DND-41 (cell line): Measurements from ENCODE around the gene TMEM184B.

Source experiments
- ATAC-seq: fragments of 200-7000 bp; cut with Tn5 transposase; 3 replicates; pipeline ENCODE4 v1.9.1; 2021; ENCODE audit warnings: low read depth; ENCODE audit not compliant: insufficient read depth
- DNase-seq: peaks from one replicate; pipeline ENCODE4 v3.0.0-alpha.2; 2020
- H2AFZ ChIP-seq: 2 replicates; pipeline ENCODE4 v1.6.0; 2012; ENCODE audit warnings: low read depth, low read length
- H3K27ac ChIP-seq: 2 replicates; pipeline ENCODE4 v1.5.1; 2012; ENCODE audit warnings: low read length, inconsistent platforms
- H3K27me3 ChIP-seq: fragments of 200-600 bp; sonication (generic); 2 replicates; pipeline ENCODE4 v1.6.0; 2012; ENCODE audit warnings: low read length, mild to moderate bottlenecking, inconsistent platforms; ENCODE audit not compliant: insufficient read depth, poor library complexity
- H3K36me3 ChIP-seq: 2 replicates; pipeline ENCODE4 v1.5.1; 2012; ENCODE audit warnings: low read length, inconsistent platforms; ENCODE audit not compliant: insufficient read depth
- H3K4me1 ChIP-seq: 2 replicates; pipeline ENCODE4 v1.5.1; 2012; ENCODE audit warnings: mild to moderate bottlenecking, low read length; ENCODE audit not compliant: insufficient read depth
- H3K4me2 ChIP-seq: 2 replicates; pipeline ENCODE4 v1.6.0; 2012; ENCODE audit warnings: mild to moderate bottlenecking, moderate library complexity, low read length, inconsistent platforms; ENCODE audit not compliant: insufficient read depth
- H3K4me3 ChIP-seq, 2 experiments: fragments of 200-600 bp in 1 of 2; shearing (Covaris generic) in 1 of 2; 2 replicates each; pipeline ENCODE4 v1.5.1; 2012 to 2016; ENCODE audit warnings: inconsistent platforms in 2 of 2, low read length in 2 of 2, mild to moderate bottlenecking in 2 of 2, low read depth in 1 of 2, moderate library complexity in 1 of 2
- H3K79me2 ChIP-seq: 2 replicates; pipeline ENCODE4 v1.6.0; 2012; ENCODE audit warnings: low read length, inconsistent platforms; ENCODE audit not compliant: insufficient read depth
- H3K9ac ChIP-seq: 2 replicates; pipeline ENCODE4 v1.6.0; 2012; ENCODE audit warnings: low read depth, mild to moderate bottlenecking, inconsistent platforms, low read length, moderate library complexity
- H3K9me3 ChIP-seq: 2 replicates; pipeline ENCODE4 v1.5.1; 2012; ENCODE audit warnings: low read length, moderate library complexity, mild to moderate bottlenecking, inconsistent platforms; ENCODE audit not compliant: insufficient read depth, severe bottlenecking
- H4K20me1 ChIP-seq: 2 replicates; pipeline ENCODE4 v1.6.0; 2012; ENCODE audit warnings: low read length; ENCODE audit not compliant: insufficient read depth
- EZH2 ChIP-seq: IDR thresholded peaks from 3 replicates; pipeline ENCODE4 v1.6.1; 2012; ENCODE audit warnings: borderline replicate concordance, low read depth, mild to moderate bottlenecking, moderate library complexity, low read length, inconsistent platforms; ENCODE audit not compliant: severe bottlenecking
- TF ChIP-seq, protein P1 (sequence below): IDR thresholded peaks from 2 replicates; pipeline ENCODE4 v1.5.1; 2012; ENCODE audit warnings: borderline replicate concordance, low read length, moderate library complexity, mild to moderate bottlenecking; ENCODE audit not compliant: poor library complexity, severe bottlenecking; ENCODE audit errors: extremely low read depth

The TMEM184B gene

DNA sequence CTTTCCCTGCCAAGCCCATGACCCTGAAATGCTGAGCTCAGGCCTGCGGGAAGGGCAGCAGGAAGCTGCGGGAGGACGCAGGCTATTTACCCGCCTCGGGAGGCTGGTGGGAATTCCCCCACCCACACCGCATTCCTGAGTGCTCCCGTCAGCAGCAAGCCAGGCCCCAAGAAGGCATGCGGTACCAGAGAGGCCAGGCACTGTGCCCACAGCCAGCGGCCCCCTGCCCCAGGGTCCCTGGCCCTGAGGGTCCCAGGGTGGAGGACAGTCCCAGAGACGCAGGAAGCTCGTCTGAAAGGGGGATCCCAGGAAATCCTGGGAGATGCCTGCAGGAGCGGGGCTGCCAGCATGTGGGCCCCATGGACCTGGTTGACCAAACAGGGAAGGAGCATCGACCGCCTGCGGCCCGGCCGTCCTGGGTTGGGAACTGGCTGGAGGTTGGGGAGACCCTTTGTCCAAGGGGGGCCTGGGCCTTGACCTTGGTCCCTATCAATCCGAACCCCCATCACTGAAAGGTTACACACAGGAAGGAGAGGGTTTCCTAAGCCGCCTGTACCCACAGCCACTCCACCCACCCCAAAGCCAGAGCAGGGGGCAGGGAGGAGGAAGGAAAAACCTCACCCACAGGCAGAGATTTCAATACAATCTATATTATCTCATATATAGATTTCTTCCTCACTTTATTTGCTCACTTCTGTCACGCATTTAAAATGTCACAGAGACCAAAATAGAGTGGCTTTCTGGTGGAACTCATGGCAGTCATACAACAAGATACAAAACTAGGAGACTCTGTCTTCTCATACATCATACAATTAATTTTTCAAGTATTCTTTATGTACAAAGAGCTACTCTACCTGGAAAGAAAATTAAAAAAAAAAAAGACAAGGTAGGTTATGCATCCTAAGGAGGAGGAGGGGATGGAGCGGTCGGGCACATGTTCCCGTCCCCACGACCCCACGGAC lies 53.9 kb downstream of the TMEM184B start:
- H3K36me3 ChIP-seq: peaks cover 10% of the 10 kb centered on the region
- no peaks in the 10 kb centered on the region for H3K27me3 ChIP-seq
- ATAC-seq (no peak), DNase-seq (no peak)
- H3K9me3 ChIP-seq: no peaks in the 10 kb centered on the region
- H3K4me2 ChIP-seq: no peak overlapping the region
- no peaks in the 10 kb centered on the region for H3K79me2 ChIP-seq
- H4K20me1 ChIP-seq: no peaks in the 10 kb centered on the region; the same call in 1 of the 2 replicates
- H3K9ac ChIP-seq: no peak overlapping the region
- TF ChIP-seq, protein P1, sequence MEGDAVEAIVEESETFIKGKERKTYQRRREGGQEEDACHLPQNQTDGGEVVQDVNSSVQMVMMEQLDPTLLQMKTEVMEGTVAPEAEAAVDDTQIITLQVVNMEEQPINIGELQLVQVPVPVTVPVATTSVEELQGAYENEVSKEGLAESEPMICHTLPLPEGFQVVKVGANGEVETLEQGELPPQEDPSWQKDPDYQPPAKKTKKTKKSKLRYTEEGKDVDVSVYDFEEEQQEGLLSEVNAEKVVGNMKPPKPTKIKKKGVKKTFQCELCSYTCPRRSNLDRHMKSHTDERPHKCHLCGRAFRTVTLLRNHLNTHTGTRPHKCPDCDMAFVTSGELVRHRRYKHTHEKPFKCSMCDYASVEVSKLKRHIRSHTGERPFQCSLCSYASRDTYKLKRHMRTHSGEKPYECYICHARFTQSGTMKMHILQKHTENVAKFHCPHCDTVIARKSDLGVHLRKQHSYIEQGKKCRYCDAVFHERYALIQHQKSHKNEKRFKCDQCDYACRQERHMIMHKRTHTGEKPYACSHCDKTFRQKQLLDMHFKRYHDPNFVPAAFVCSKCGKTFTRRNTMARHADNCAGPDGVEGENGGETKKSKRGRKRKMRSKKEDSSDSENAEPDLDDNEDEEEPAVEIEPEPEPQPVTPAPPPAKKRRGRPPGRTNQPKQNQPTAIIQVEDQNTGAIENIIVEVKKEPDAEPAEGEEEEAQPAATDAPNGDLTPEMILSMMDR: no peak
- TF ChIP-seq EZH2: no peak
- no peak overlapping the region for H3K4me3 ChIP-seq
- H3K27ac ChIP-seq: no peak overlapping the region
- H2AFZ ChIP-seq: no peak overlapping the region
- no peaks in the 10 kb centered on the region for H3K4me1 ChIP-seq

DNA sequence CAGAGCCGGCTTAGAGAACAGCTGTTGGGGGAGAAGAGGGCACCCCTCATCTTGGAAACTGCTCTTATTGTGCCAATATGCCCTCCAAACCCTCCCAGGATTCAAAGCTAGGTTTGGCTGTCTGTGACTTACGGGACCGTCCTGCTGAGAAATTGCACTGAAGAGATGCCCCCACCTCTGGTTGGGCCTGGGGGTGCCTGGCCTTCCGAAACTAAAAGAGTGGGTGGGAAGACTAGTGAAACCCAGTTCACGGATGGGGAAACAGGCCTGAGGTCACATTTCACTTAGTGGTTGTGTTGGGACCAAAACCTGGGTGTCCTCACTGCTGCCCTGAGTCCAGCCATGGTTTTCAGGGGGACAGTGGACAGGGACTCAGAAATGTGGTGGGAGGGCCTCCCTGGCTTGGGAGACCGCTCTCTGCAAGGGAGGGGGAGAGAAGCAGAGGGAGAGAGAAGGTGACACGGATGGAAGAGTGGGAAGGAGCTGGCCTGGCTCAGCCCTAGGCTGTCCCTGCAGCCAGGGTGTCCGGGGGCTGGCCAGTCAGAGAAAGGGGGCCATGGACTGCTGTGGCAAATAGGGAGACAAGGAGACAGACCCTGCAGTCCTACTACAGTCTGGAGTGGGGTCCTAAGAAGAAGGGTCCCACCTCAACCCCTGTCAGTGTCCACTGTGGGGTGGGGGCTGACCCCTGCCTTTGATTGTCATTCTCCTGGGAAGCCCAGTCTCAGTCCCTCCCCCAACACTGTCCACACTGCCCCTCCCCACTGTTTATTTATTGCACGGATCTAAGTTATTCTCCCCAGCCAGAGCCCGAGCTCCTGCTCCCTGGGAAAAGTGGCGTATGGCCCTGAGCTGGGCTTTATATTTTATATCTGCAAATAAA lies 57.4 kb downstream of the TMEM184B start:
- Histone ChIP-seq H4K20me1 (peaks cover 6% of the 10 kb centered on the region; the same call in 1 of the 2 replicates), H3K9ac (no peak overlapping the region), H3K4me2 (no peak overlapping the region), H3K27me3 (no peaks in the 10 kb centered on the region), H3K79me2 (no peaks in the 10 kb centered on the region), H3K4me3 (no peak overlapping the region), H3K4me1 (no peaks in the 10 kb centered on the region), H3K9me3 (no peaks in the 10 kb centered on the region), H2AFZ (no peak overlapping the region), H3K36me3 (no peaks in the 10 kb centered on the region; the same call in 1 of the 2 replicates), H3K27ac (no peak overlapping the region)
- ATAC-seq (no peak), DNase-seq (no peak)
- TF ChIP-seq EZH2: no peak
- TF ChIP-seq, protein P1: no peak

DNA sequence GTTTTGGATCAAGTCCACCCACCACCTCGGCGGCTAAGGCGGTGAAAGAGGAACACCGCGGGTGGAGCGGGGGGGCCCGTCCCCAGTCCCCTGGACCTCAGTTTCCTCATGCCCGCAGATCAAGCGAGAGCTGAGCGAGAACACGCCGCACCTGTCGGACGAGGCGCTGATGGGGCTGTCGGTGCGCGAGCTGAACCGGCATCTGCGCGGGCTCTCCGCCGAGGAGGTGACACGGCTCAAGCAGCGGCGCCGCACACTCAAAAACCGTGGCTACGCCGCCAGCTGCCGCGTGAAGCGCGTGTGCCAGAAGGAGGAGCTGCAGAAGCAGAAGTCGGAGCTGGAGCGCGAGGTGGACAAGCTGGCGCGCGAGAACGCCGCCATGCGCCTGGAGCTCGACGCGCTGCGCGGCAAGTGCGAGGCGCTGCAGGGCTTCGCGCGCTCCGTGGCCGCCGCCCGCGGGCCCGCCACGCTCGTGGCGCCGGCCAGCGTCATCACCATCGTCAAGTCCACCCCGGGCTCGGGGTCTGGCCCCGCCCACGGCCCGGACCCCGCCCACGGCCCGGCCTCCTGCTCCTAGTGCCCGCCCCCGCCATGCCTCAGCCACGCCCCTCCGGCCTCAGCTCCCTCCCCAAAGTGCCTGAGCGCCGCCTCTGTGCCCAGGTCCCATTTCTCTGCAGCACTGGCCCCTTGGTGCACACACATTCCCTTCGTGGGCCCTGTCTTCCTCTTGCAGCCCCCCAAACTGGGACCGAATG lies 58.3 kb downstream of the TMEM184B start:
- peak; percentile 22; the same call in 1 of the 3 replicates for ATAC-seq
- no peak overlapping the region for H2AFZ ChIP-seq
- H3K27me3 ChIP-seq: no peaks in the 10 kb centered on the region
- H3K4me3 ChIP-seq: no peak overlapping the region
- H3K4me2 ChIP-seq: no peak overlapping the region
- H4K20me1 ChIP-seq: peaks cover 6% of the 10 kb centered on the region; the same call in 1 of the 2 replicates
- no peak overlapping the region for H3K27ac ChIP-seq
- no peak overlapping the region for H3K9ac ChIP-seq
- H3K9me3 ChIP-seq: no peaks in the 10 kb centered on the region
- no peaks in the 10 kb centered on the region; the same call in 1 of the 2 replicates for H3K36me3 ChIP-seq
- TF ChIP-seq, protein P1: no peak
- no peak for TF ChIP-seq EZH2
- no peaks in the 10 kb centered on the region for H3K79me2 ChIP-seq
- DNase-seq: peak; percentile 25
- H3K4me1 ChIP-seq: no peaks in the 10 kb centered on the region
